IMR-90 (cell line): ENCODE data around the gene IGFBP6.

Source experiments
- BHLHE40 ChIP-seq: fragments of 150-350 bp; IDR thresholded peaks from 2 replicates; pipeline ENCODE4 v1.6.1; 2016; ENCODE audit warnings: mild to moderate bottlenecking, low read depth, low read length
- CEBPB ChIP-seq: IDR thresholded peaks from 2 replicates; pipeline ENCODE4 v1.6.1; 2012; ENCODE audit warnings: low read depth, low read length, improper control_type of control experiment
- CHD1 ChIP-seq: IDR thresholded peaks from 2 replicates; pipeline ENCODE4 v1.6.1; 2012; ENCODE audit warnings: low read depth, low read length, improper control_type of control experiment
- CTCF ChIP-seq: conservative IDR thresholded peaks from 2 replicates; pipeline ENCODE4 v1.5.1; 2012; ENCODE audit warnings: mild to moderate bottlenecking, low read depth, low read length, improper control_type of control experiment
- MAFK ChIP-seq: IDR thresholded peaks from 2 replicates; pipeline ENCODE4 v1.6.1; 2012; ENCODE audit warnings: low read depth, low read length, improper control_type of control experiment
- NFE2L2 ChIP-seq: fragments of 150-350 bp; IDR thresholded peaks from 2 replicates; pipeline ENCODE4 v1.6.1; 2016; ENCODE audit warnings: low read depth, mild to moderate bottlenecking, low read length
- POLR2A ChIP-seq: IDR thresholded peaks from 2 replicates; pipeline ENCODE4 v1.6.1; 2012; ENCODE audit warnings: mild to moderate bottlenecking, low read depth, low read length
- RFX5 ChIP-seq: IDR thresholded peaks from 2 replicates; pipeline ENCODE4 v1.8.0; 2012; ENCODE audit warnings: low read depth, mild to moderate bottlenecking, low read length, moderate library complexity
- SMC3 ChIP-seq: fragments of 150-350 bp; IDR thresholded peaks from 2 replicates; pipeline ENCODE4 v1.6.1; 2016; ENCODE audit warnings: low read depth, mild to moderate bottlenecking, antibody characterized with exemption, low read length, moderate library complexity
- TF ChIP-seq, protein P1 (sequence below): fragments of 150-350 bp; IDR thresholded peaks from 2 replicates; pipeline ENCODE4 v1.6.1; 2017; ENCODE audit warnings: mild to moderate bottlenecking, antibody characterized with exemption, low read length, low read depth

GRCh38 chr12:53065975-53066931 is 31.2 kb upstream of the IGFBP6 start:
- no peak for TF ChIP-seq POLR2A
- TF ChIP-seq CTCF: peak; percentile 94
- TF ChIP-seq BHLHE40: no peak
- TF ChIP-seq SMC3: peak; percentile 93
- no peak for TF ChIP-seq RFX5
- TF ChIP-seq MAFK: no peak
- TF ChIP-seq CEBPB: peak; percentile 75; the same call in 1 of the 2 replicates
- 0 out of 2 replicates have a peak, but pooled peaks have one; percentile 48 for TF ChIP-seq CHD1
- TF ChIP-seq, protein P1, sequence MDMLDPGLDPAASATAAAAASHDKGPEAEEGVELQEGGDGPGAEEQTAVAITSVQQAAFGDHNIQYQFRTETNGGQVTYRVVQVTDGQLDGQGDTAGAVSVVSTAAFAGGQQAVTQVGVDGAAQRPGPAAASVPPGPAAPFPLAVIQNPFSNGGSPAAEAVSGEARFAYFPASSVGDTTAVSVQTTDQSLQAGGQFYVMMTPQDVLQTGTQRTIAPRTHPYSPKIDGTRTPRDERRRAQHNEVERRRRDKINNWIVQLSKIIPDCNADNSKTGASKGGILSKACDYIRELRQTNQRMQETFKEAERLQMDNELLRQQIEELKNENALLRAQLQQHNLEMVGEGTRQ: no peak
- no peak for TF ChIP-seq NFE2L2
